ENCODE measurements around the gene CCNE1.

DNA sequence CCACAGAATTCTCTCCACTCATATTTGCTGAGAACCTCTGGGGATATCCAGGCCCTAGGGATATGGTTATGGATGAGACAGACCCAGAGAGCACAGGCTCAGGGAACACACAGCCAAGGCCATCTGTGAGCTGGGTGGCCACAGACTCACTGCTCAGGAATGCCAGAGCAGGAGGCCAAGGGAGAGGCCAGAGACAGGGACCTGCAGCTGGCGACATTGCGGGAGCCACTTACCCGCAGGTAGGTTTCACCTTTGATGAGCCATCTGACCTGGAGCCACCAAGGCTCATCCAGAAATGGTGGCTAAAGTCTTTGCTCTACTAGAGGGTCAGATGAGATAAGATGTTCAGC, 29.4 kb downstream of the CCNE1 start:
- TF ChIP-seq, protein P1, sequence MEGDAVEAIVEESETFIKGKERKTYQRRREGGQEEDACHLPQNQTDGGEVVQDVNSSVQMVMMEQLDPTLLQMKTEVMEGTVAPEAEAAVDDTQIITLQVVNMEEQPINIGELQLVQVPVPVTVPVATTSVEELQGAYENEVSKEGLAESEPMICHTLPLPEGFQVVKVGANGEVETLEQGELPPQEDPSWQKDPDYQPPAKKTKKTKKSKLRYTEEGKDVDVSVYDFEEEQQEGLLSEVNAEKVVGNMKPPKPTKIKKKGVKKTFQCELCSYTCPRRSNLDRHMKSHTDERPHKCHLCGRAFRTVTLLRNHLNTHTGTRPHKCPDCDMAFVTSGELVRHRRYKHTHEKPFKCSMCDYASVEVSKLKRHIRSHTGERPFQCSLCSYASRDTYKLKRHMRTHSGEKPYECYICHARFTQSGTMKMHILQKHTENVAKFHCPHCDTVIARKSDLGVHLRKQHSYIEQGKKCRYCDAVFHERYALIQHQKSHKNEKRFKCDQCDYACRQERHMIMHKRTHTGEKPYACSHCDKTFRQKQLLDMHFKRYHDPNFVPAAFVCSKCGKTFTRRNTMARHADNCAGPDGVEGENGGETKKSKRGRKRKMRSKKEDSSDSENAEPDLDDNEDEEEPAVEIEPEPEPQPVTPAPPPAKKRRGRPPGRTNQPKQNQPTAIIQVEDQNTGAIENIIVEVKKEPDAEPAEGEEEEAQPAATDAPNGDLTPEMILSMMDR (IDR thresholded peaks at IDR 0.05 in 4 of 5, conservative IDR thresholded peaks at IDR 0.05 in 1 of 5) = no peak
- TF ChIP-seq POLR2A (IDR thresholded peaks at IDR 0.05) = no peak
